ENCODE results near the gene NR6A1. TPM values are rescaled to one million over a fixed set of nuclear protein-coding genes. Genes with fewer than 3 reads are reported as not detected.
A peak's percentile ranks its signal among the peaks of the same experiment; 100 is the strongest.

The NR6A1 gene
- total and polyA plus RNA-seq, 9 donors = 0.29 to 1.7 (median 1.00) TPM

GRCh38 chr9:124799274-124800006 lies 28.3 kb upstream of the NR6A1 start:
- no peak for DNase-seq

DNA sequence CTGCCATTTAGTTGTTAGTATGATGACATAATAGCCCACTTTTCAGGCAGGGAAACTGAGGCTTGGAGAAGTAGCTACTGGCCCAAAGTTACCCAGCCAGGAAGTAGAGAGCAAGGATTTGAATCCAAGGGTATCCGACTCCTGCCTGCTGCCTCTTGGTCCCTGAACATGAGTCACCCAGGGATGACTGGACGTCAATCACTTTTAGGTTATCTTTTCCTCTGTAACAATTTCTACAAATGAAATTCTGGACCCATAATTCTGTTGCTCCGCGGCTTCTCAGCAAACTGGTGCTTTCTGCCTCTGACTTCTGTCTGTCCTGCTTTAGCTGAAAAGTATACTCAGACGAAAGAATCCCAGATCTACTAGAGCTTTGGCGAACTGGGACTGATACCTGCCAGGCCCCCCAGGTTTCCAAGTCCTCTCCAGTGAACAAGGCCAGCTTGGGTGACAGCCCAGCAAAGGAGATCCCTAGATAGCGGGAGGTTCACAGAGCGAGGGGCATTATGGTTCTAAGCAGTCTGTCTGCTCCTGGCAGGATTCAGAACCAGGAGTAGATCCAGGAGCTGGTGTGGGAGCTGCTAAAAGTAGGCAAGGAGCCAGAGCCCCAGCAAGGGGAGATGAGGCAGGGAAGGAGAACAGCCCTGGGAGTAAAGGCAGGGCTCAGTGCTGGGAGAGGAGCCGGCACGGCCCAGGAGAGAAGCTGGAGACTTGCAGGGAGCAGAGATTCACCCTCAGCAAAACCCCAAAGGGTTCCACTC lies 26.4 kb upstream of the NR6A1 start:
- Histone ChIP-seq H3K27ac (no peak overlapping the region), H3K4me3 (no peak overlapping the region), H3K9me3 (no peaks in the 10 kb centered on the region), H3K27me3 (no peaks in the 10 kb centered on the region), H3K36me3 (no peaks in the 10 kb centered on the region), H3K4me1 (ENCODE audit: insufficient read depth) (peaks cover 6% of the 10 kb centered on the region)
- TF ChIP-seq EP300 (IDR thresholded peaks at IDR 0.05) = no peak
- TF ChIP-seq, protein P1, sequence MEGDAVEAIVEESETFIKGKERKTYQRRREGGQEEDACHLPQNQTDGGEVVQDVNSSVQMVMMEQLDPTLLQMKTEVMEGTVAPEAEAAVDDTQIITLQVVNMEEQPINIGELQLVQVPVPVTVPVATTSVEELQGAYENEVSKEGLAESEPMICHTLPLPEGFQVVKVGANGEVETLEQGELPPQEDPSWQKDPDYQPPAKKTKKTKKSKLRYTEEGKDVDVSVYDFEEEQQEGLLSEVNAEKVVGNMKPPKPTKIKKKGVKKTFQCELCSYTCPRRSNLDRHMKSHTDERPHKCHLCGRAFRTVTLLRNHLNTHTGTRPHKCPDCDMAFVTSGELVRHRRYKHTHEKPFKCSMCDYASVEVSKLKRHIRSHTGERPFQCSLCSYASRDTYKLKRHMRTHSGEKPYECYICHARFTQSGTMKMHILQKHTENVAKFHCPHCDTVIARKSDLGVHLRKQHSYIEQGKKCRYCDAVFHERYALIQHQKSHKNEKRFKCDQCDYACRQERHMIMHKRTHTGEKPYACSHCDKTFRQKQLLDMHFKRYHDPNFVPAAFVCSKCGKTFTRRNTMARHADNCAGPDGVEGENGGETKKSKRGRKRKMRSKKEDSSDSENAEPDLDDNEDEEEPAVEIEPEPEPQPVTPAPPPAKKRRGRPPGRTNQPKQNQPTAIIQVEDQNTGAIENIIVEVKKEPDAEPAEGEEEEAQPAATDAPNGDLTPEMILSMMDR (IDR thresholded peaks at IDR 0.05) = no peak
- no peak for TF ChIP-seq POLR2A (IDR thresholded peaks at IDR 0.05)
- 22 to 34% (median 29%) methylated on average over 10 of the region's 10 CpGs for WGBS, 3 donors
- DNase-seq = peak in 4 of 5 donors; percentile 58 to 67 (median 64)
- intact Hi-C loops (cut with DNase I) = no loop called here

More at GRCh38 chr9:124799274-124800006, 28.3 kb upstream of the NR6A1 start:
- no peaks in the 10 kb centered on the region for H3K27me3 ChIP-seq
- TF ChIP-seq POLR2A (IDR thresholded peaks at IDR 0.05) = no peak
- TF ChIP-seq, protein P1 (IDR thresholded peaks at IDR 0.05) = no peak
- no peak for TF ChIP-seq EP300 (IDR thresholded peaks at IDR 0.05)
- H3K4me1 ChIP-seq (ENCODE audit: insufficient read depth) = peaks cover 5% of the 10 kb centered on the region
- no peaks in the 10 kb centered on the region for H3K36me3 ChIP-seq
- intact Hi-C loops (cut with DNase I) = no loop called here
- WGBS, 3 donors = 90 to 94% (median 93%) methylated on average over 13 of the region's 13 CpGs
- no peak overlapping the region for H3K4me3 ChIP-seq
- H3K27ac ChIP-seq = no peak overlapping the region
- no peaks in the 10 kb centered on the region for H3K9me3 ChIP-seq

GRCh38 chr9:124795881-124796431 lies 24.8 kb upstream of the NR6A1 start:
- Histone ChIP-seq H3K27ac (no peak overlapping the region), H3K36me3 (no peaks in the 10 kb centered on the region), H3K27me3 (no peaks in the 10 kb centered on the region), H3K9me3 (no peaks in the 10 kb centered on the region), H3K4me1 (ENCODE audit: insufficient read depth) (peaks cover 8% of the 10 kb centered on the region), H3K4me3 (no peak overlapping the region)
- 72 to 78% (median 76%) methylated on average over 9 of the region's 9 CpGs for WGBS, 3 donors
- no peak for DNase-seq
- intact Hi-C loops (cut with DNase I) = no loop called here
- TF ChIP-seq, protein P1 (IDR thresholded peaks at IDR 0.05) = no peak
- no peak for TF ChIP-seq POLR2A (IDR thresholded peaks at IDR 0.05)
- TF ChIP-seq EP300 (IDR thresholded peaks at IDR 0.05) = no peak

- TF ChIP-seq, protein P1 (IDR thresholded peaks at IDR 0.05) = no peak
- TF ChIP-seq POLR2A (IDR thresholded peaks at IDR 0.05) (no peak), EP300 (IDR thresholded peaks at IDR 0.05) (no peak)
- intact Hi-C loops (cut with DNase I) = no loop called here
- no peaks in the 10 kb centered on the region for H3K27me3 ChIP-seq
- no peak for DNase-seq
- no peaks in the 10 kb centered on the region for H3K36me3 ChIP-seq
- no peak overlapping the region for H3K4me3 ChIP-seq
- H3K4me1 ChIP-seq (ENCODE audit: insufficient read depth) = peaks cover 4% of the 10 kb centered on the region
- no peak overlapping the region for H3K27ac ChIP-seq
- WGBS, 3 donors = 89 to 90% (median 89%) methylated on average over 11 of the region's 11 CpGs
- no peaks in the 10 kb centered on the region for H3K9me3 ChIP-seq
Measured at GRCh38 chr9:124794902-124795491, 23.9 kb upstream of the NR6A1 start.

Measured in ovary (tissue), 9 donors.